NCI-H187 treated with DMSO at 0.1 percent for 48 hours (cell line): Measurements from ENCODE around the gene ANGPTL5.
"Not testable (repeated sequence)": the region's sequence is repeated elsewhere in the genome, so short reads cannot be mapped to it uniquely, and the experiment has no call there.

ENCODE experiments used
- DNase-seq: peaks from one replicate; lab custom pipeline; 2025; lab: John Stamatoyannopoulos, UW

ANGPTL5 gene

DNA sequence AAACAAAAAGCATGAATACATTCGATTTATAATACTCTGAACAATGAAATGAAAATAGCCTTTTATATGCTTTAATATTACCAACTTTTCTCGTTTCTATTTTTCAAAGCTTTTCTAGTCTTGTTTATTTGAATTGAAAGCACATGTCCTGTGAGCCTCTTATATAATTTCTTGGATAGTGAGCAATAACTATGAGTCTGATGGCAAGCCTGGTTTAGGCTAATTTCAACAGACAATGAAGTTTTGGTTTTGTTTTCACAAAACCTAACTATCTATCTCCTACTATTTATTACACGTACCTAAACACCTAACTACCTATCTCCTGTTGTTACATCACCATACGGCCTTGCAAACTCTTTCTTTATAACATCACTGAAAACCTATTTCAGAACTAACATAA, 30.7 kb downstream of the ANGPTL5 start:
- no peak for DNase-seq

DNA sequence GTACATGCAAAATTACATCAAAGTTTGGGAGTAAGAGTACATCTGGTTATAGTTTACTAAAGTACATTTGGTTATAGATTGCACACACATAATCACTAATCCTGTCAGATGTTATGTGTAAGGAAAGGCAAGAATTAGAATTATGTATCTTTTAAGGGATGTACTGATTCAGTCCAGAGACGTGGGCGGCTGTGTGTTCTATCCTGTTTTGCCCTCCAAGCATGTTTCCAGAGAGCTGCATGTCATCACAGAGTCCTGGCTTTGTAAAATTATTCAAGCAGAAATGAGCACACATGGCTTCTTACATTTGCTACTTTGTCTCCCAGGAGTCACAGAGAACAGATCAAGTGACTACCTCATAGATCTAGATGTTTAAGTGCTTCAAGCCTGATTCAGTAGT, 34.7 kb downstream of the ANGPTL5 start:
- DNase-seq, result no peak

DNA sequence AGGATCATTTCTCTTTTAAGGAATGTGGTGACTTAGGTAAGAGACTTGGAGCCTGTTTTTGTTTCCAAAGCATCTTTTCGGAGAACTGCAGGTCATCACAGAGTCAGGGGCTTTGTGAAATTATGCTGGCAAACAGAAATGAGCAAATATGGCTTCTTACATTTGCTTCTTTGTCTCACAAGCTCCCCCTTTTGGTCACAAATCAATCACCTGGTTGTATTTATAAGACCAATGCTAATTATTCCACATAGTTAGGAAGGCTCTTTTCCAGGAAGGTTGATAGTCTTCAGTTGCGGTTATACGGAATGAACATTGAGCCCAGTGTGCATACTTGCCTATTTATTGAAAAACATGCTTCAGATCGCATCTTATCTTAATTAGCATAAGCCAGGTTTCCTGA, 36.1 kb downstream of the ANGPTL5 start:
- no peak for DNase-seq

- no peak for DNase-seq
Measured at GRCh38 chr11:101872171-101872882, 44.0 kb downstream of the ANGPTL5 start.

DNA sequence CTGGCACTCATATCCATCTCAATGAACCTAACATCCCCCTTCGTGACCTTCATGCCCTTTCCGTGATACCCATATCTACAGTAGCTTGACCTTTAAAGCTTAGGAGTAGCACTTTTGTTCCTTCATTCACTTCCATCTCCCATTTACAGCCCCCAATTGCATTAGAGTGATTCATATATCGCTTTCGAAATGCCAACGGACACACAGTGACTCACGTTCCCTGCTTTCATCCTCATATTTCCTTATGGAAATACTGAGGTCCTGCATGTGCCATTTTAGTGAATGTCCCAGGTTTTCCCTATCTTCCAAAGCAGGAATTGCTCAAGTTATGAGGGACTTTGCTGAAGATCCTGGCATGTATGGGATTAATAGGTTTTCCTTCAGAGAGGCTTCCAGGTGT, 45.8 kb downstream of the ANGPTL5 start:
- DNase-seq, result no peak

DNA sequence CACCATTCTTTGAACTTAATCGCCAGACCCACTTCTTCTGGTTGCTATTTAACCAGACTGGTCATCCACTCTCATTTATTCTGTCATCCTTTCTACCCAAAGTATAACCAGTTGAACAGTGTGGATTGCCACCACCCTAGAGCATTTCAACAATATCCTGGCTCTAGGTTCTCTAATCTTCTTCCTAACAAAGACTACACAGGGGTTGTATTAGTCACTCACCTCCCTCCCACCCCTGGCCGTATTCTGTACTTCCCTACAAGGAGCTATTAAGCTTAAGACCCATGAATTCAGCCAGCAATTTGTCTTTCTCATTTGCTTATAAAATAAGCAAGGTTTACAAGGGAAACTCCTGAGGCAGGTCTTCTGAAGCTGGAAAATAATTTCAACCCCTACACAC, 48.4 kb downstream of the ANGPTL5 start:
- no peak for DNase-seq

DNA sequence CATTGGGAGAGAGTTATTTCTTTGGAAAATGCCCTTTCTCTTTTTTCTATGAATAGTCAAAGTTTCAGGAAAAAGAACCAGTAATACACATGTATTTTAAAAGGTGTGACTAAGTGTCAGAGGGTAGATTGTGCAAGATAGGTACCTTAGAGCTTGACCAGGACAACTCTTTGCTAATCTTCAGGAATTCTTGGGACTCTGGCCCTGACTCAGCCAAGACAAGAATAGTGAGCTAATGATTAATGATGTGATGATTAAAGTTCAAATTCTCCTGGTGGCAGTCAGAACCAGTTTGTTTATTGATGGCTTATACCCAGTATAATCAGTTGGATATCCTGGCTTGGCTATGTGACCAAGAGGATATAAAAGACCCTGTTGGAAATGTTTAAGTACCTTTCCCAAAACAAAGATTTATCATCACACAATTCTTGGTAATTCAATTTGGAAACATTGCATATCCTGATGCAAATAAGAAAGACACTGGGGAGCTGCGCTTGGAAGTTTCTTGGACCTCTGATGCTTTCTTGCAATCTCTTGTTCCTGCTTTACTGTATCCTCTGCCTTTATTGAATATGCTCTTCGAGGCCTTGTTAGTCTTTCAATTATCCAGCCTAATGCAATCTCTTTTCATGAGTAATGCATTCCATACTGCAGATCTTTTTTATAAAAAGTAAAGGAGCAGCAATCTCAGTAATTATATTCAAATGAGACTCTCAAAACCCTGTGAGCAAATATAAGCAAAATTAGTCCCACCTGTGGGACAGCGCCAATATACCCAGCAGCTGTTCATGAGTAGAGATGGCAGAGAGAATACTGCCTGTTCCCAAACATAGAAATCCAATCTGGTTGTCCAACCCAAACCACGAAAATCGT, 49.5 kb downstream of the ANGPTL5 start:
- DNase-seq, result no peak

DNA sequence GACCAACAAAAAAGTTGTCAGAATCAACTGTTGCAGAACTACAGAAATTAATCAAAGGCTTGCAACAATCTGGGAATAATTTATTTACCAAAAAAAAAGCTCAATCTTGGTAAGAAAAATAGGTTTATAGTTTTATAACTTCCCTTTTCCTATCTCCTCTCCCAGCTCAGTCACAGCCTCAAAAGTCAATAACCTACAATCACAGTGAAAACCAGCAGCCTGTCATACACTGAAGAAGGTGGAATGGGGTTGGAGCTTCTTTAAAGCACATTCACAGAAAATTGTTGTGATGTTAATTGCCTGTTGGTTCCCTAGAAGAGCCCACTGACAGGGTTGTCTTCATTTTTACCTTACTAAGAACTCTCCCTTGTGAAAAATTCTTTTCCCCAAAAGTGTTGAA, 52.2 kb downstream of the ANGPTL5 start:
- DNase-seq, result no peak

- DNase-seq, result no peak
Measured at GRCh38 chr11:101863361-101863760, 53.0 kb downstream of the ANGPTL5 start.

DNA sequence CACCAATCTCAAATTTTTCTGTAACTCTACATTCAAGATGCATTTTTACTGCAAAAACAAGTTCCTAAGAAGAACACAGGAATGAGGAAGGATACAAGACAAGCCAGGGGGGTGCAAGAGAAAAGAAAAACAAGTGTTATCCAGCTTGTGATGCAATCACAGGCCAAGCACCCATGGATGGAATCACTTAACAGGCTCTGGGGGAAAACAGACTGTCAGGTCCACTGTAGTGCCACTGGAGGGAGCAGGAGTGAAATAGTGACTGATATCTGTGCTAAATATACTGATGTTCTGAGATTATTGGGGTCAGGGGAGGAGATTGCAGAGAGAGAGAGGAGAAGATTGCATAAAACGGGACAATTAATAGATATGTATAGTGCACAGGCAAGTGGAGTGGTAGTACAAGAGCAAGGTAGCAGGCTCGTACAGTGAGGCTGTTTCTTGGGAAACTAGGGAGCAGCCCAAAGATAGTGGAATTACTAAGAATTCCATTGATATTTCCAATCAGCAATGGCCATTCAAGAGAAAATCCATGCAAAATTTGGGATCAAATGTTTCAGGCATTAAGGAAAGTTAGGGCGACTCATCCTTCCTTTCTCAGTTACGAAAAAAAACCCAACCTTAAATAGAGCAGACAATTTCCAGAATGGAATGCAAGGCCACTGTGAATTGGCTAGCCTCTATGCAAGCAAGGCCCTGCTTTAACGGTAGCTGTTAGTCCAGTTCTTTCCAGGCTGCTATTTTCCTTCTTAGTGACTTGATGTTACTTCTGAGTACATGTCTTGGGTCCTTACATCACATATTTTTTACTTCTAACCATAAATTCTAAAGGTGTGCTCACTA, 53.7 kb downstream of the ANGPTL5 start:
- no peak for DNase-seq

DNA sequence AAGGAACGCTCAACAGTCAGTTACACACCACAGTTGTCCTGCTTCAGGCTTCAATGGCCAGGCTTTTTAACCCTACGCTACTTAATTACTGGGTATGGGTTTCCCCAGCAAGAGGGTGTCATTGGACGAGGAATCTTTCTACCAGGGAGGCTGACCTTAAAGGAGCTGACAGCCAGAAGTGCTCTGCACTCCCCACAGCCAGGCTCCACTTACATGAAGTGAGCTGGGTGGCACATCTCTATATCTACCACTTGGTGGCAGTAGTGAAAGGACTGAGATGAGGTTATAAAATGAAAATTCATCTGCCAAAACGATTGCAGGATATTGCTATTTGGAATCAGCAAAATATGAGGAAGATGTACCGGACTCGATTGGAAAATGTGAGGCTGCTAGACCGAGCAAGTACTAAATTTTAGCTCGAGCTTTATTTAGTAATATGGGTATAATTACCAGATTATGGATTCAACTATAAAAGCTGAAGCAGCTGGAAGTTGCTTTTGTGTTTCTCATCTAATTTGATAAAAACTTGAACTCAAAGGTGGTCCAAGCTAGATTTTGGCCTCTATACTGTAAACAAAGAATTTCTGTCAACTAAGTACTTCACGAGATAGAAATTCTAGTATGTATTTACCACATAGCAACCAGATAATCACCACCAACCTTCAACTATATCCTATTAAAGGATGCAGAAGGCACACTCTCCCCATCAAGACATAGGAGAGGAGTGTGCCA, 55.5 kb downstream of the ANGPTL5 start:
- no peak for DNase-seq

DNA sequence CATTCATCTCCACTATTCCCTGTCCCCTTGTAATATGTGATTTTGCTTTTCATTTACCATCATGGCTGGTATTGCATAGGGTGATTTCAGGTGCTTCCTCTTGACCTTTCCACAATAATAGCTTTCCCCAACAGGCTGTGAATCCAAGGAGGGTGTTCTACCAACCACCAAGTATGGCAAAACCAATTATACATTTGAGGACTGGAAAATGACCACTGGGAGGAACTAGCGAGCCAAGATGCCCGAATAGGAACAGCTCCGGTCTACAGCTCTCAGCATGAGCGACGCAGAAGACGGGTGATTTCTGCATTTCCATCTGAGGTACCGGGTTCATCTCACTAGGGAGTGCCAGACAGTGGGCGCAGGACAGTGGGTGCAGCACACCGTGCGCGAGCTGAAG, 64.1 kb downstream of the ANGPTL5 start:
- DNase-seq, result not testable (repeated sequence)

DNA sequence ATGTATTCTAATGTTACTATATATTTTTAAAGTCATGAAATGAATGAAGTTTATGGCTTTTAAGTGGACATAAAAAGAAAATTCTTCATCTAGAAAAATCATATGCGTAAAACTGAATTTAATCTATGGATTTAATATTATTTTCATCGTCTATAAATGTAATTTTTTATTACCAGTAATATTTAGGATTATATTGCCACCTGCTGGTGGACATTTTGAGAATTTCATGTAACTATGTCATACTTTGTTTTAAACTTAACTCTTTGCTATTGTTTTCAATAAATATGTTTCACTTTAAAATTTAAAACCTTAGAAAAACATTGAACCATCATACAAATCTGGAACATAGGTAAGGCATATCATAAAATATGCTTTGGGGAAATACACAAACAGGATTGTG, 68.1 kb downstream of the ANGPTL5 start:
- no peak for DNase-seq

DNA sequence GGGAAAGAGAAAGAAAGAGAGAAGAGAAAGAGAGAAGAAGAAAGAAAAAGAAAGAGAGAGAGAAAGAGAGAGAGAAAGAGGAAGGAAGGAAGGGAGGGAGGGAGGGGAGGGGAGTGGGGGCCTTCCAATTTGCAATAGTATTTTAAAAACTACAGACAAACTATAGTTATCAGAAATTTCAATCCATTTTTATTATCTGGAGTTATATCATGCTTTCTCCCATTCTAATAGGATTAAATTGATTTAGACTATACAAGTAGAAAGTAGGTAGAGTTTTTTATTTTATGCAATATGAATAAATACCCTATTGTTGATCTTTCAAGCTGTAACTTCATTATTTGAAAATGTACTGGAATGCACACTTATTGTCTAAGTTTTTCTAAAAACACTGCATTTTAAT, 71.7 kb downstream of the ANGPTL5 start:
- no peak for DNase-seq

DNA sequence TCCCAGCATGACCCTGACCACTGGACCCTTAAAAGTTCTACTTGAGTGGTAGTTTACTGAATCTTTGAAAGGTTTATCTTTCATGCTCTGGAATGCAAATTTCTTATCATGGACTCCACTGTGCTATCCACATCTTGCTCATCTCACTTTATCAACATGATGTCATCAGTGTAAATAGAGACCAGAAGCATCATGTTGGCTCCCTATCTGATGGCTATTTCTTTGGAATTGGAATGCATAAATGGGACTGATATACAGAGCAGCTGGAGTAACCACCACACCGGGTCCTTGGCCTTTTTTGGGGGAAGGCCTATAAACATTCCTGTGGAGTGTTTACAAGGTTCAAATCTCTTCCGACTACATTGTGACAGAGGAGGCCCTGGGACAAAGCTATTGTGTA, 75.6 kb downstream of the ANGPTL5 start:
- DNase-seq, result no peak
